GM18505 (cell line): ENCODE results near the gene KLHL29.

Experiments used
- ATAC-seq: cut with Tn5 transposase; IDR thresholded peaks from one replicate; pipeline ENCODE4 v1.9.1; 2021; ENCODE audit not compliant: unreplicated experiment
- POLR2A ChIP-seq: IDR thresholded peaks from 4 replicates; pipeline ENCODE4 v1.6.1; 2011; ENCODE audit warnings: borderline replicate concordance; ENCODE audit not compliant: insufficient read depth, insufficient read length; ENCODE audit errors: extremely low read depth

Gene KLHL29

GRCh38 chr2:23592061-23592685 lies 207.2 kb downstream of the KLHL29 start:
- no peak for TF ChIP-seq POLR2A

GRCh38 chr2:23592898-23593751 lies 208.1 kb downstream of the KLHL29 start:
- ATAC-seq = no peak
- TF ChIP-seq POLR2A = no peak

More at GRCh38 chr2:23592061-23592685, 207.2 kb downstream of the KLHL29 start:
- ATAC-seq = no peak

GRCh38 chr2:23593752-23594459 lies 208.9 kb downstream of the KLHL29 start:
- no peak for TF ChIP-seq POLR2A
- no peak for ATAC-seq

- ATAC-seq = no peak
- no peak for TF ChIP-seq POLR2A
Measured at GRCh38 chr2:23594460-23594825, 209.5 kb downstream of the KLHL29 start.

GRCh38 chr2:23595021-23595420 lies 210.0 kb downstream of the KLHL29 start:
- no peak for TF ChIP-seq POLR2A
- ATAC-seq = no peak

GRCh38 chr2:23595601-23596251 lies 210.7 kb downstream of the KLHL29 start:
- TF ChIP-seq POLR2A = no peak

GRCh38 chr2:23596316-23596885 lies 211.4 kb downstream of the KLHL29 start:
- no peak for ATAC-seq
- no peak for TF ChIP-seq POLR2A

More at GRCh38 chr2:23595601-23596251, 210.7 kb downstream of the KLHL29 start:
- ATAC-seq = no peak

- TF ChIP-seq POLR2A = no peak
- ATAC-seq = no peak
Measured at GRCh38 chr2:23597687-23598086, 212.7 kb downstream of the KLHL29 start.

- no peak for TF ChIP-seq POLR2A
- ATAC-seq = no peak
Measured at GRCh38 chr2:23599006-23599405, 214.0 kb downstream of the KLHL29 start.

- no peak for ATAC-seq
- no peak for TF ChIP-seq POLR2A
Measured at GRCh38 chr2:23599667-23600066, 214.7 kb downstream of the KLHL29 start.

GRCh38 chr2:23600346-23600745 lies 215.4 kb downstream of the KLHL29 start:
- no peak for ATAC-seq
- TF ChIP-seq POLR2A = no peak

GRCh38 chr2:23601301-23601965 lies 216.5 kb downstream of the KLHL29 start:
- no peak for TF ChIP-seq POLR2A
- no peak for ATAC-seq
